ENCODE measurements around the gene ACTR3C.
"Not testable (repeated sequence)": the region's sequence is repeated elsewhere in the genome, so short reads cannot be mapped to it uniquely, and the experiment has no call there.

Gene ACTR3C

DNA sequence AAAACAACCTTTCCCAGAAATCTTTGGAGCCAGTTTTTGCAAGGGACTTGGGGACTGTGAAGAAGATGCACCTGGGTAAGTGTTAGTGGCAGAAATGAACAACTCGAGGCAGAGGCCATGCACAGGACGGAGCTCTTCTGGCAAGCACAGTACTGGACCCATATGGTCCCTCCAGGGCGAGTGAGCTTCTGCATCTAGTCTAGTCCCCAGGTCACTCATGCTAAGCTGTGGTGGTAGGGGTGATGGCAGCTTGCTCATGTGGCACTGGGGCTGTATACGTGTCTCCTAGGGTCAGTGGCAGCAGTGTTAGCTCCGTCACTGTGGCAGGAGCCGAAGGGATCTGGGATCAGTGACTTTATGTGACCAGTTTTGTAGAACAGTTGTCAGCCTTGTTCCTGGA, 9.5 kb downstream of the ACTR3C start:
- no peak for DNase-seq (ENCODE audit: low read depth in 2 of 2)

DNA sequence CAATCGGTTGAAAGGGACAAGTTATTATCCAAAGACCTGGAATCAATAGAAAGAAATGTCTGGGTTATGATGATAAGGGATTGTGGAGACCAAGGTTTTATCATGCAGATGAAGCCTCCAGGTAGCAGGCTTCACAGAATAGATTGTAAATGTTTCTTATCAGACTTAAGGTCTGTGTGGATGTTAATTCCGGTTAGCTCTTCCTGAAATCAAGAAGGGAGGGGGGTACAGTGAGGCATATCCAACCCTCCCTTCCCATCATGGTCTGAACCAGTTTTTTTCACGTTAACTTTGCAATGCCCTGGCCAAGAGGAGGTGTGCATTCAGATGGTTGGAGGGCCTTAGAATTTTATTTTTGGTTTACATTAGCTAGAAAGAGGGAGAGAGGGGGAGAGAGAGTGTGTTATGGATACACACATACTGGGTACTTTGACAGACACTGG, 10.0 kb downstream of the ACTR3C start:
- no peak for DNase-seq (ENCODE audit: low read depth in 2 of 2)

GRCh38 chr7:150312649-150313366, 10.5 kb downstream of the ACTR3C start:
- not testable (repeated sequence) for DNase-seq (ENCODE audit: low read depth in 2 of 2)

DNA sequence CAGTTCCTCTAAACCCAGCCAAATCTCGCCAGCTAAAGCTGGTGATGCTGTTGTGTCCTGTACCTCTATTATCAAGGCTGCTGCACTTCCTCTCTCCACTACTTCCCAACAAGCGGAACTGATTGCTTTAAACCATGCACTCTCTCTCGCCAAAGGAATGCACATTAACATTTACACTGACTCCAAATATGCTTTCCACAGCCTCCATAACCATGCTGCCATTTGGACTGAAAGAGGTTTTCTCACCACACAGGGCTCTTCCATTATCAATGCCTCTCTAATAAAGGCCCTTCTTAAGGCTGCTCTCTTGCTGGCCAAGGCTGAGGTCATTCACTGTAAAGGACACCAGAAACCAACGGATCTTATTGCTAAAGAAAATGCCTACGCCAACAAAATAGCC, 11.6 kb downstream of the ACTR3C start:
- DNase-seq (ENCODE audit: low read depth in 2 of 2): no peak

- DNase-seq (ENCODE audit: low read depth in 2 of 2): no peak
Measured at GRCh38 chr7:150311146-150311545, 12.2 kb downstream of the ACTR3C start.

DNA sequence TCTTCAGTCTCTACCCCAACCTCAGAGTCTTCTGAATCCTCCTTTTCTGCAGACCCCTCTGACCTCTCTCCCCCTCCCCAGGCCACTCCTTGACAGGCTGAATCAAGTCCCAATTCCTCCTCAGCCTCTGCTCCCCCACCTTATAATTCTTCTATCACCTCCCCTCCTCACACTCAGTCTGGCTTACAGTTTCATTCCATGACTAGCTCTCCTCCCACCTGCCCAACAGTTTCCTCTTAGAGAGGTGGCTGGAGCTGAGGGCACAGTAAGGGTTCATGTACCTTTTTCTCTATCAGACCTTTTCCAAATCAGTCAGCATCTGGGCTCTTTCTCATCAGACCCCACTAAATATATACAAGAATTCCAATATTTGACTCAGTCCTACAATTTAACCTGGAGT, 14.8 kb downstream of the ACTR3C start:
- DNase-seq (ENCODE audit: low read depth in 2 of 2): no peak

DNA sequence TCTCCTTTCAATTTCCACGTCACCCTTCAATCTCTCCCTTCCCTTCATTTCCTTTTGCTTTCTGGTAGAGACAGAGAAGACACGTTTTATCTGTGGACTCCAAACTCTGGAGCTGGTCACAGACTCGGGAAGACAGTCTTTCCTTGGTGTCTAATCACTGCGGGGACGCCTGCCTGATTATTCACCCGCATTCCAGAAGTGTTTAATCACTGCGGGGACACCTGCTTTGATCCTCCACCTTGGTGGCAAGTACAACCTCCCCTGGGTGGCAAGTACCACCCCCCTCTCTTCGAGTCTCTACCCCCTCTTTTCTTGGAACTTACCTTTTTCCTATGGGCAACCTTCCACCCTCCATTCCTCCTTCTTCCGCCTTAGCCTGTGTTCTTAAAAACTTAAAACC, 15.4 kb downstream of the ACTR3C start:
- no peak for DNase-seq (ENCODE audit: low read depth in 2 of 2)

DNA sequence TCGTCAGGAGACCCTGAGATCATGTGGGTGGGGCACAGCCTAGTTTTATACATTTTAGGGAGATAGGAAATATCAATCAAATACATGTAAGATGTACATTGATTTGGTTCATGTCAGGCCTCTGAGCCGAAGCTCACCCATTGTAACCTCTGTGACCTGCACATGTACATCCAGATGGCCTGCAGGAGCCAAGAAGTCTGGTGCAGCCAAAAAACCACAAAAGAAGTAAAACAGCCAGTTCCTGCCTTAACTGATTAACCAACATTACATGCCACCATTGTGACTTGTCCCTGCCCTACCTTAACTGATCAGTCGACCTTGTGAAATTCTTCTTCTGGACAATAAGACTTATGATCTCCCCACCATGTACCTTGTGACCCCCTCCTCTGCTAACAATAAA, 16.2 kb downstream of the ACTR3C start:
- no peak for DNase-seq (ENCODE audit: low read depth in 2 of 2)

GRCh38 chr7:150306377-150306776, 17.0 kb downstream of the ACTR3C start:
- not testable (repeated sequence) for DNase-seq (ENCODE audit: low read depth in 2 of 2)

DNA sequence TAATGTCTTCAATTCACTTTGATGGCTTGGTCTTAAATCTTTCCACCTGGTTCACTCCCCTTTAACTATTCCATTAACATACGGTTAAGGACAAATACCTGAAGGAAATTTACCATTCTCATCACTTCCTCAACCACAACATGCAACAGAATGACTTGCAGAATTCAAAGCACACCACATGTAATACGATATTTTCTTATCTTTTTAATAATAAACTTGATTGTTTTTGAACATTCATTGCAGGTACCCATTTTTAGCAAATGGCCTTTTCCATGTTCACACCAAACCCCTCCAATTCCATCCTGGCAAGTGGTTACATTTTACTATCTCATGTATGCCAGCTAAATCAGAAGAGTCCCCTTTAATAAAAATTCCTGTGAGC, 17.5 kb downstream of the ACTR3C start:
- DNase-seq (ENCODE audit: low read depth in 2 of 2): not testable (repeated sequence)

DNA sequence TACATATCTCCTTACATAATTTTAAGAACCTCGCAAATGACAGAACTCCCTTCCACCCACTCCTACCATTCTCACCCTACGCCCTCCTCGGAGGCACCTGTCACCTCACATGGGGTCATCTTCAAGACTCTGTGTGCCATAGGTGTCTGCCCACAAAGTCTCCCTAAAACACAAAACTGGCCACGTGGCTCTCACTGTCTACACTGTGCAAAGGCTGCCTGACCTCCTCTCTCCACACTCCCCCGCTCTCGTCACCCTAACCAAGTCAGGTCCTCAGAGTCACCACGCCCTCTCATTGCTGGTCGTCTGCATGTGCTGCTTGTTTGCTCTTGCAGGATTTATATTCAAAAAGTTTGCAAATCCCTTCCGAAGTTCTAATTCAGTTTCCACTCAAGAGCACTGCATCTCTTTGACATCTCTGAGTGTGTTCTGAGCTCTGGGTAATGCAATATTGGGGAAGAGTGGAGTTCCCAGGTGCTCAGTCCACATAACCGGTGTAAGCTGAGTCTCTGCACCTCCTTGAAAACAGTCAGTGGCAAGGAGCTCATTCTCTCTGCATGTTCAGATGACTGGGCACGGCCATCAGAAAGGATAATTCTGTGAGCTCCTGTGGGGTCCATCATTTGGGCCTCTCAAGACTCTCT, 18.0 kb downstream of the ACTR3C start:
- not testable (repeated sequence) for DNase-seq (ENCODE audit: low read depth in 2 of 2)

DNA sequence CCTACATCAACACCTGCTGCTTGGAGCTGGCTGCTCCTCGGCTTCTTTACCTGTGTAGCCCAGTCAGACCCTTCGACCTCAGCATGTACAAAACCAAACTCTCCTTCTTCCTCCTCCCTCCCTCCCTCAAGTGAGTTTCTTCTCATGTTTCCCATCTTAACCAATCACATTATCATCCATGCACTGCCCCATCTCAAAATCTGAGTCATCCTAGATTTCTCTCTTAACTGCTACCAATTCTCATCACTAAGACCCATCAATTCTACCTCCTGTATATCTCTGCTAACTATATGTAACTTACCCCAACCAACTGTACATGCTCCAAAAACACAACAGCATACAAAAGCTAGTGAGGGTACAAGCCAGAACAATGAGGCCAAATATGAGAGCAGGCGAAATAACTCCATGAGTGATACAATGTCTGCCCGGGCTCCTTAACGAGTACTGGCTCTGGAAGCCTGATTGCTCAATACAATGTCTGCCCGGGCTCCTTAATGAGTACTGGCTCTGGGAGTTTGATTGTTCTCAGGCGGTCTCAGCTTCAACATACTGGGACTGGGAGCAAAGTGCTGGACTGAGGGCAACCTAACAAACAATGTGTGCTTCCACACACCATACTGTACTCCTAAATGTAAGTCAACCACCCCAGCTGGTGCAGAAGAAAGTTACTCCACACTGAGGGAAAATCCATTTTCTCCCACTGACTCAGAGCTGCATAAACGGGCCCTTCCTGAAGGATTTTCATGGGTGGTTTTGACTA, 18.7 kb downstream of the ACTR3C start:
- DNase-seq (ENCODE audit: low read depth in 2 of 2): not testable (repeated sequence)

DNA sequence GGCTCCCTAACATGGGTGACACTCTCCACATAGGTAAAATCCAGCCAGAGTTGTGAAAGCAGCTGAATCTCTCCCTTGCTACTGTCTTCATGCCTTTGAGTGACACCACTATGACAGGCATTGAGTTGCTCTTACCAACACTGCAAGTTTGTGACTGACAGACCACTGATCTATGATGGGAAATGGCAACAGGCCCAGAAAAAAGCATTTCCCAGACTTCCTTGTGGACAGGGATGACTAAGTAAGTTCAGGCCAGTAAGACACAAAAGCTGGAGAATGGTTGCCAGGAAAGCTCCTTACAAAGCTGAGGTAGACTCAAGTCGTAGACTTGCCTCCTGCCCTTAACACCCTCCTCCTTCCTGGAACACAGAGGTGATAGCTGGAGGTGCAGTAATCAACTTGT, 20.4 kb downstream of the ACTR3C start:
- not testable (repeated sequence) for DNase-seq (ENCODE audit: low read depth in 2 of 2)

DNA sequence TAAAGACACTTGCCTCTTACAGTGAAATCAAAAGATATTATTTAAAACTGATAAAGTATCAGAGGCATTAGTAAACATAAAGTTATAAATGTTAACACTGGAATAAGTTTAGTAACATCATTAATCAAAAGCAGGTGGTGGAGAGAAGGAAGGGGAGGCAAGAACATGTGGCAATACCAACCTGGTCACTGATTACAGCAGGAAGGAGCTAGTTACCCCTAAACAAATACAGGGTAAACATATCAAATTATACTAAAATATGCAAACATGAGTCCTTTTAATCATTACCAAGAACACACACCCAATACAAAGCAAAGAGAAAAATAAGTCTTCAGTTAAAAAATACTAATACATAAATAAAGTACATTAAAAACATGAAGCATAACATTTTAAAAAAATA, 25.4 kb downstream of the ACTR3C start:
- DNase-seq (ENCODE audit: low read depth in 2 of 2): not testable (repeated sequence)

DNA sequence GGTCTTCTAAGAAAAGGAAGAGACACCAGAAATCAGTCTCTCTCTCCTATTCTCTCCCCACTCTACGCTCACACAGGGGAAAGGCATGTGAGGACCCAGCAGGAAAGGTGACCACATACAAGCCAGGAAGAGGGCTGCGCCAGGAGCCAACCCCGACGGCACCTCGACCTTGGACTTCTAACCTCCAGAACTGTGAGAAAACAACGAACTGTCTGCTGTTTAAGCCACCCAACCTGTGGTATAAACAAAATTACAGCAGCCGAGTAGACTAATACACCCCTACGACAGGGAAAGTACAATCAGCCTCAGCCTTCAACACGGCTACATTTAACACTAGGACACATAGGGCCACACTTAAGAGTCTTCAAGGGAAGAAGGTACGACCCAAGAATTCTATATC, 26.5 kb downstream of the ACTR3C start:
- DNase-seq (ENCODE audit: low read depth in 2 of 2): not testable (repeated sequence)

- not testable (repeated sequence) for DNase-seq (ENCODE audit: low read depth in 2 of 2)
Measured at GRCh38 chr7:150295614-150296013, 27.7 kb downstream of the ACTR3C start.

GRCh38 chr7:150295027-150295426, 28.3 kb downstream of the ACTR3C start:
- DNase-seq (ENCODE audit: low read depth in 2 of 2): not testable (repeated sequence)

DNA sequence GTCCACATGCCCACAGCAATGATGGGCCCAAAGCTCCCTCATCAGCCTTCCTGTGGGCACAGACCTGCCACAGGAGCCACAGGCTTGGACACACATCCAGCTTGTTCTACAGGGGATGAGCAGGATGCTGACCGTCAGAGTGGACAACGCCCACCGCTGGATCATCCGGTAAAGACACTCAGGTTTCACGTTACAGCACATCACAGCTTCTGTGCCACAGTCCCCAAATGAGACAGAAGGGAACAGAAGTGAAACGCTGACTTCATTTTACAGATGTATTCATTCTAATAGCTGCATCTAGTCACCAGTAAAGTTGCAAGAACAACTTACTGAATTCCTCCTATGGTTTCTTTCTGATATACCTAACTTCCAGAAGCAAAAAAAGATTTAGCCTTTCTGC, 33.0 kb downstream of the ACTR3C start:
- DNase-seq (ENCODE audit: low read depth in 2 of 2): not testable (repeated sequence)

DNA sequence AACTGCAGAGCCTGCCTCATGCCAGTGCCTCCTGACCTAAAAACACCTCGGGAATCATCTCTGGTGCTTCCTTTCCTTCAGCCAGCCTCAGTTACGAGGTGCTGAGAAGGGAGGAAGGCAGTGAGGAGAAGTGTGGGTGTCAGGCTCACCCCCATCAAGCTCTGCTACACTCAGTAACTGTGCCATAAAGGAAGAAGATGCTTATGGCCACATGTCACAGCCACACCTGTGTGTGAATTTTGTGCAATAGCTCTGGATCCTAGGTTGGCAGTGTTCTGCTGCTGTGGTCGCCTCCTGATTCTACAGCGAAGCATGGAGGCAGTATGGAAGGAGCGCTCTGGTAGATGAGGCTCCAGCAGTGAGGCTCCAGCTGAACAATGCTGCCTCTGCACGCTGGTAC, 34.5 kb downstream of the ACTR3C start:
- DNase-seq (ENCODE audit: low read depth in 2 of 2): not testable (repeated sequence)

- not testable (repeated sequence) for DNase-seq (ENCODE audit: low read depth in 2 of 2)
Measured at GRCh38 chr7:150287815-150288214, 35.5 kb downstream of the ACTR3C start.

DNA sequence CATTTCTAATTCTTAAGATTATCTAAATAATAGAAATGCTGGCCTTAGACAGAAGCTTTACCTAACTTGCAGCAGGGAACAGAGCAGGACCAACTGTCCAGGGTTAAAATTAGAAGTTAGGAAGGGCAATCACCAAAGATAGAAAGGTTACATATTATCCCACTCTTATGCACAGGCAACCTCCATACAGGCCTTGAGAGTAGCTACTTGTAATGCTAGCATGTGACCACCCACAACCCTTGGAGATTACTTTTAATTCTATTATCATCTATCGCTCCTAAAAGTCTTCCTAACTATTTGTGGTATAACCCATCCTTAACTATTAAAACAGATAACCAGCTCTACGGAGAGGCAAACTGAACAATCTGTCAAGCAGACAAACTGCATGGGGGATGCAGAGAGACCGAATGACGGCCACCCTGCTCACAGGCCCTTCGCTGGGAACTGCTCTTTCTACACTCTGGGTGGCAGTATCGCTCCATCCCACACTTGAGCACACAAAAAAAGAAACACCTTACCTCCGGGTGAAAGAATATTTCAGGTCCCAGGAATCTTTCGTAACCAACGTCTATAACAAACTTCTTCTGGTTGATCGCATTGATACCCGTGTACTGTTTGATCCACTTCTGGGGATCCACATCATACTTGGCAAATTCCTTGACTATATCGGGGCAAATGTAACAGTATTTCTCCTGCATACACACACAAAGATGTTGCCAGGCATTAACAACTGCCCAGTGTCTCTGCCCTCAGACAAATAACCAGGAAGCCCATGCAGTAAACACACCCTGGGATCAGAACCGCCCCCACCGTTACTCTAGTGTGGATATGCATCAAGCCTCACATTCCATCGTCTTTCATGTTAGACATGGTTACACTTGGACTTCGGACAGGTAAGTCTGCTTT, 37.2 kb downstream of the ACTR3C start:
- not testable (repeated sequence) for DNase-seq (ENCODE audit: low read depth in 2 of 2)

GRCh38 chr7:150283608-150284007, 39.7 kb downstream of the ACTR3C start:
- not testable (repeated sequence) for DNase-seq (ENCODE audit: low read depth in 2 of 2)
